Measurements from ENCODE around the gene LASP1.

- TF ChIP-seq POLR2A (IDR thresholded peaks at IDR 0.05; ENCODE audit: low read depth, low read length) (peak; percentile 87), POLR2AphosphoS5 (IDR thresholded peaks at IDR 0.05; ENCODE audit: insufficient read depth, low read depth, low read length) (peak; percentile 91), CTCF (IDR thresholded peaks at IDR 0.05; ENCODE audit: extremely low read depth in 1 of 2, insufficient read depth in 1 of 2, low read depth in 1 of 2, low read length in 2 of 2) (no peak), MAX (IDR thresholded peaks at IDR 0.05; ENCODE audit: insufficient read depth, insufficient read length) (no peak), EZH2 (IDR thresholded peaks at IDR 0.05; ENCODE audit: borderline replicate concordance, low read depth, low read length, severe bottlenecking) (no peak), JUN (IDR thresholded peaks at IDR 0.05; ENCODE audit: borderline replicate concordance, insufficient read depth, insufficient read length, low read depth) (peak; percentile 38)
Observed at GRCh38 chr17:38824899-38825761, 44.7 kb upstream of the LASP1 start, which contains the start of gene CWC25.
